ENCODE measurements around the gene PLXND1.

DNA sequence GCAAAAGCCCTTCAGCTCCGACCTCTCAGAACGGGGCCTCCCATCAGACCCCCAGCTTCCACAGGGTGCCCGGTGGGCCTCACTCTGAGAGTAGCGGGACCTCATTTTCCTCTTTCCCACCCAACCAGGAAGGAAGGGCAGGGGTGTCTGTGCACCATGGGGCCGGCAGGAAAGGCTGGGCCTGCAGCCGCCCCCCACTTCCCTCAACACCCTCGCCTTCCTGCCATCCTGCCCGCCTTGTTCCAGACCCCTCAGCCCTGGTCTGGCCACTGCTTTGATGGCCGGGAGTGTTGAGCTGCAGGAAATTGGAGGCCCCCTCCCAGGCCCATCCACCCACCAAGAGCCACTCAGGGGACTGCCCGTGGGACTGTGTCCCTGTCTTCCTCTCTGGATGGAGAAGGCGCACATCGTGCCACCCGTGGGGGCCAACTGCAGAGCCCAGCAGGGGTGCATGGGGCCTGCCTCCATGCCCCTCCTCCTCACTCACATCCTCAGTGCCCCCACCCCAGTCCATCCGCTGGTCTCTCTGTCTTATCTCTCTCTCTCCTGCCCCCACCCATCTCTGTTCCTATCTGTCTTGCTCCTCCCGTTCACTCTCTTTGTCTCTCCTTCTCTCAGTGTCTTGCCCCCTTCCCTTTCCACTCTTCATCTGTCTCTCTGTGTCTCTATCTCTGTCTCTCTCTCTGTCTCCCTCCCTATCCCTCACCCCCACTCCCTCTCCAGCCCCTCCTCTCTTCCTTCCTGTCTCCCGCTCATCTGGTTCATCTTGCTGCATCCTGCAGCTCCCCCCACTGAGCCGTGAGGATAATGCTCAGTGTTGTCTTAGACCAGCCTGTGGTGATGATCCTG lies 1.8 kb upstream of the PLXND1 start:
- TF ChIP-seq EGR1 (IDR thresholded peaks at IDR 0.05) (no peak), MAX (IDR thresholded peaks at IDR 0.05) (no peak), EP300 (IDR thresholded peaks at IDR 0.05; ENCODE audit: borderline replicate concordance) (no peak), RAD21 (IDR thresholded peaks at IDR 0.05; ENCODE audit: low read depth) (no peak), TEAD4 (IDR thresholded peaks at IDR 0.05) (no peak), NFIC (IDR thresholded peaks at IDR 0.05) (no peak), FOXM1 (IDR thresholded peaks at IDR 0.05; ENCODE audit: borderline replicate concordance, low read depth) (no peak), YY1 (IDR thresholded peaks at IDR 0.05; ENCODE audit: low read depth) (no peak), USF1 (IDR thresholded peaks at IDR 0.05) (no peak), ZBTB7A (IDR thresholded peaks at IDR 0.05; ENCODE audit: low read depth) (no peak)
- TF ChIP-seq, protein P1, sequence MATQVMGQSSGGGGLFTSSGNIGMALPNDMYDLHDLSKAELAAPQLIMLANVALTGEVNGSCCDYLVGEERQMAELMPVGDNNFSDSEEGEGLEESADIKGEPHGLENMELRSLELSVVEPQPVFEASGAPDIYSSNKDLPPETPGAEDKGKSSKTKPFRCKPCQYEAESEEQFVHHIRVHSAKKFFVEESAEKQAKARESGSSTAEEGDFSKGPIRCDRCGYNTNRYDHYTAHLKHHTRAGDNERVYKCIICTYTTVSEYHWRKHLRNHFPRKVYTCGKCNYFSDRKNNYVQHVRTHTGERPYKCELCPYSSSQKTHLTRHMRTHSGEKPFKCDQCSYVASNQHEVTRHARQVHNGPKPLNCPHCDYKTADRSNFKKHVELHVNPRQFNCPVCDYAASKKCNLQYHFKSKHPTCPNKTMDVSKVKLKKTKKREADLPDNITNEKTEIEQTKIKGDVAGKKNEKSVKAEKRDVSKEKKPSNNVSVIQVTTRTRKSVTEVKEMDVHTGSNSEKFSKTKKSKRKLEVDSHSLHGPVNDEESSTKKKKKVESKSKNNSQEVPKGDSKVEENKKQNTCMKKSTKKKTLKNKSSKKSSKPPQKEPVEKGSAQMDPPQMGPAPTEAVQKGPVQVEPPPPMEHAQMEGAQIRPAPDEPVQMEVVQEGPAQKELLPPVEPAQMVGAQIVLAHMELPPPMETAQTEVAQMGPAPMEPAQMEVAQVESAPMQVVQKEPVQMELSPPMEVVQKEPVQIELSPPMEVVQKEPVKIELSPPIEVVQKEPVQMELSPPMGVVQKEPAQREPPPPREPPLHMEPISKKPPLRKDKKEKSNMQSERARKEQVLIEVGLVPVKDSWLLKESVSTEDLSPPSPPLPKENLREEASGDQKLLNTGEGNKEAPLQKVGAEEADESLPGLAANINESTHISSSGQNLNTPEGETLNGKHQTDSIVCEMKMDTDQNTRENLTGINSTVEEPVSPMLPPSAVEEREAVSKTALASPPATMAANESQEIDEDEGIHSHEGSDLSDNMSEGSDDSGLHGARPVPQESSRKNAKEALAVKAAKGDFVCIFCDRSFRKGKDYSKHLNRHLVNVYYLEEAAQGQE (IDR thresholded peaks at IDR 0.05; ENCODE audit: low read depth) = no peak

Measured in Ishikawa (cell line).